WI38 (cell line): ENCODE results near the gene SBK3.

Source experiments
- H3K4me3 ChIP-seq: 2 replicates; pipeline ENCODE4 v1.5.1; 2011; ENCODE audit warnings: low read depth, mild to moderate bottlenecking, control low read depth, low read length
- TF ChIP-seq, protein P1 (sequence below): IDR thresholded peaks from 2 replicates; pipeline ENCODE4 v1.5.1; 2012; ENCODE audit warnings: low read depth, mild to moderate bottlenecking, control low read depth, low read length

Gene SBK3, protein sequence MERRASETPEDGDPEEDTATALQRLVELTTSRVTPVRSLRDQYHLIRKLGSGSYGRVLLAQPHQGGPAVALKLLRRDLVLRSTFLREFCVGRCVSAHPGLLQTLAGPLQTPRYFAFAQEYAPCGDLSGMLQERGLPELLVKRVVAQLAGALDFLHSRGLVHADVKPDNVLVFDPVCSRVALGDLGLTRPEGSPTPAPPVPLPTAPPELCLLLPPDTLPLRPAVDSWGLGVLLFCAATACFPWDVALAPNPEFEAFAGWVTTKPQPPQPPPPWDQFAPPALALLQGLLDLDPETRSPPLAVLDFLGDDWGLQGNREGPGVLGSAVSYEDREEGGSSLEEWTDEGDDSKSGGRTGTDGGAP

DNA sequence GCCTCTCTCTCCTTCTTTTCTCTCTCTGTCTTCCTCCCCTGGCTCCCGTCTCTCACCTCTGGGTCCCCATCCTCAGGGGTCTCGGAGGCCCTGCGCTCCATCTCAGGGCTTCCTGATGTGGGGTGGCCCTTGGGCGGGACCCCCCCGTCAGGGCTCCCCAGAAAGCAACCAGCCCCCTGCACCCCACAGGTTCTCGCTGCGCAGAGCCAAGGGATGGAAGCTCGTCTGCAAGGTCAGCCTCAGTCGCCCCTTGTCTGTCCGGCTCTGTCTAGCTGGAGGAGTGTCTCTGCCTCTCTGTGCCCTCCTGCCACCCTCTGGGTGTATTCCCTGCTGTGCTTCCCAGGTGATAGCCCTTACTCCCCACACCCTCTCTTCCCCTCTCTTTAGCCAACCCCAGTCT is at the start of gene SBK3:
Gene SBK3, minus strand, starts transcription at position 101 of the 400 bp plus-strand sequence. Its CDS starts 0 bp downstream, at position 101.
- no peak within 1 kb of the TSS for H3K4me3 ChIP-seq
- TF ChIP-seq, protein P1, sequence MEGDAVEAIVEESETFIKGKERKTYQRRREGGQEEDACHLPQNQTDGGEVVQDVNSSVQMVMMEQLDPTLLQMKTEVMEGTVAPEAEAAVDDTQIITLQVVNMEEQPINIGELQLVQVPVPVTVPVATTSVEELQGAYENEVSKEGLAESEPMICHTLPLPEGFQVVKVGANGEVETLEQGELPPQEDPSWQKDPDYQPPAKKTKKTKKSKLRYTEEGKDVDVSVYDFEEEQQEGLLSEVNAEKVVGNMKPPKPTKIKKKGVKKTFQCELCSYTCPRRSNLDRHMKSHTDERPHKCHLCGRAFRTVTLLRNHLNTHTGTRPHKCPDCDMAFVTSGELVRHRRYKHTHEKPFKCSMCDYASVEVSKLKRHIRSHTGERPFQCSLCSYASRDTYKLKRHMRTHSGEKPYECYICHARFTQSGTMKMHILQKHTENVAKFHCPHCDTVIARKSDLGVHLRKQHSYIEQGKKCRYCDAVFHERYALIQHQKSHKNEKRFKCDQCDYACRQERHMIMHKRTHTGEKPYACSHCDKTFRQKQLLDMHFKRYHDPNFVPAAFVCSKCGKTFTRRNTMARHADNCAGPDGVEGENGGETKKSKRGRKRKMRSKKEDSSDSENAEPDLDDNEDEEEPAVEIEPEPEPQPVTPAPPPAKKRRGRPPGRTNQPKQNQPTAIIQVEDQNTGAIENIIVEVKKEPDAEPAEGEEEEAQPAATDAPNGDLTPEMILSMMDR, result no peak

DNA sequence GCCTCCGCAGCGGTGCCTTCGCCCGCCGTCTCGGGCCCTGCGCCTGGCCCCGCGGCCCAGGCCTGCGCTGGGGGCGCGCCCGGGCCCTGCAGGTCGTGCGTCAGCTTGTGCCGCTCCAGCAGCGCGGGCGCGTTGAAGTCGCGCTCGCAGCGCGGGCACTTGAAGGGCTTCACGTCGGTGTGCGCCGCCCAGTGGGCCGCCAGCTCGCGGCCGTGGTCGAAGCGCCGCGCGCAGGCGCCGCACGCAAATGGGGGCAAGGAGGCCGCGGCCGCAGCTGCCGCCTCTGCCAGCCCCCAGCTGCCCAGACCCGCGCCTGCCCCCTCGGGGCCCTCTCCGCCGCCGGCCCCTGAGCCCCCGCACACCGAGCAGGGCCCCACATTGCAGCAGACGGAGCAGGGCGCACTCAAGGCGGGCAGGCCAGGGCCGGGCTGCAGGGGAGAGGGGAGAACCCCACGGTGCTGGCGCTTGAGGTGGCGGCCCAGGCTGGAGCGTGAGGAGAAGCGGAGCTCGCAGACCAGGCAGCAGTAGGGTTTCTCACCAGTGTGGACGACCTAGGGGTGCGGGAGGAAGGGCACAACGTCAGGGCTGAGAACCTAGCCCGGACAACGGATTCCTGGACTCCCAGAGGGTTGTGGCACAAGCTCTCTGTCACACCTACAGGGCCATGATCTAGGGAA is 47.9 kb upstream of the SBK3 start:
- TF ChIP-seq, protein P1, result no peak
- no peak overlapping the region for H3K4me3 ChIP-seq

DNA sequence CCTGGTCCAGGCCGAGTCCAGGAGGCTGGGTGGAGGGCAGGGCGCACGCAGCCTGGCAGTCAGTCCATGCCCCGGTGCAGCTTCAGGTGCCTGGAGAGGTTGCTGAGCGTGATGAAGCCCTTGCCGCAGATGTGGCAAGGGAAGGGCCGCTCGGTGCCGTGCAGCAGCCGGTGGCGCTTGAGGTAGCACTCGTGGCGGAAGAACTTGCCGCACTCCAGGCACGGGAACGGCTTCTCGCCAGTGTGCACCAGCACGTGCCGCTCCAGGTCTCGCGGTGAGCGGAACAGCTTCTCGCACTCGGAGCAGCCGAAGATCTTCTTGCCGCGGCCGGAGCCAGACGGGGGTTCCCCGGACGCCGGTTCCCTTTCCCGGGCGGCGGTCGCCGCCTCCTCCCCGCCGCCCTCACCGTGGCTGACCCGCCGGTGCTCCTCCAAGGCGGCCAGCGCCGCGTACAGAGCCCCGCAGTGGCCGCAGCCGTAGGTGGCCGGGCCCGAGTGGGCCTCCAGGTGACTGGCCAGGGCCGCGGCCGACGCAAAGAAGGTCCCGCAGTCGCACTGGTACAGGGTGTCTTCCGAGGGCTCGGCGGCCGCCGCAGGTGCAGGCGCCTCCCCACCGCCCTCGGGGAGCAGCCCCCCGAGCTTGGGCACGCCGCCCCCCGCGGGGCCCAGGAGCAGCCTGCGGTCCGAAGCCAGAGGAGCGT is 47.2 kb upstream of the SBK3 start:
- no peak overlapping the region for H3K4me3 ChIP-seq
- TF ChIP-seq, protein P1, result no peak

DNA sequence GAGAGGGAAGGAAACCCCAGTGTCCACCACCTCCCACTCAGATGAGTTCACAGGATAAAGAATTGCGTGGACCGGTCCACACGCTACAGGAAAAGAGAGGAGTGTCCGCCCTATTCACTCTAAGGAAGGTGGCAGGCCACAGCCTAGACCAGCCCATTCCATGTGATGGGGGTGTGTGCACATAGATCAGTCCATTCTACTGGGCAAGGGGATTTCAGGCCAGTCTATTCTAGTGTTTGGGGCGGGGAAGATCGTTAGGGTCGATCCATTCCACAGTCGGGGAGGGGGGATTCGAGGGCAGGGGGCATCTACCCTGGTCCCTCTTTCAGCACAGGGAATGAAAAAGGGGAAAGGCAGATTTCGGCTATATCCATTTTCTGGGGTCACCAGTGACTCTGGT is 46.2 kb upstream of the SBK3 start:
- H3K4me3 ChIP-seq, result no peak overlapping the region
- TF ChIP-seq, protein P1, result no peak

DNA sequence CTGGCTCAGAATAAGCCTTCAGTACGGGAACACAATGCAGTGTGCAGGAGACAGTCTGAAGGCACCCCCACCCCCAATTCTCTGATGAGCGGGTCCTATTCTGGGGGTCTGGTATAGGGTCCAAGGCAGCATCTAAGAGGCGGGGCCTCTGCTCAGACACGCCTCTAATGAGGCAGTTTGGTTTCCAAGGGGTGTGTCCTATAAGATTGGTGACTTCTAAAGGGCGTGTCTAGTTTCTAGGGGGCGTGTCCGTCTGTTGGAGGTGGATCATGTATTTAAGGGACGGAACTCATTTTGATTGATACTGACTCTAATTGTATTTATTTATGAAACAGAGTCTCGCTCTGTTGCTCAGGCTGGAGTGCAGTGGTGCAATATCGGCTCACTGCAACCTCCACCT is 45.3 kb upstream of the SBK3 start:
- TF ChIP-seq, protein P1, result no peak
- H3K4me3 ChIP-seq, result no peak overlapping the region

DNA sequence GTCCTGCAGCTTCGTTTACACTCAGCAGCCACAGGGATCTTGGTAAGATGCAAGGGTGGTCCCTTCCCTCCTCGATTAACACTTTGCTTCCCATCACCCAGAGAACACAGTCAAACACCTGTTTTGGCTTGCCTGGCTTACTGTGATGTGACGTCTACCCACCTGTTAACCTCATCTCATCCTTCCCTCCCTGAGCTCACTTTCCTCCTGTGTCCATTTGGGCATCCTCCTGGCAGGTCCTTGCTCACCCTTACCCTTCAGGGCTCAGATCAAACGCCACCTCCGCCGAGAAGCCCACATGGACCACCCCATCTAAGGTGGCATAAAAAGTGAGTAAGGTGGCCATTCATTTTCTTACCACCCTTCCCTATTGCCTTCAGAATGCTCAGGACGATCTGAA is 44.8 kb upstream of the SBK3 start:
- TF ChIP-seq, protein P1, result no peak
- no peak overlapping the region for H3K4me3 ChIP-seq
